Neural cell (in vitro differentiated cells): ENCODE data around the gene AOC2. TPM values are rescaled to one million over a fixed set of nuclear protein-coding genes. Genes with fewer than 3 reads are reported as not detected.
"Not testable (repeated sequence)": the region's sequence is repeated elsewhere in the genome, so short reads cannot be mapped to it uniquely, and the experiment has no call there.

Experiments used
- H2AFZ ChIP-seq: fragments of 200-600, 300-800 bp; sonication (generic), shearing (Covaris generic); 2 replicates; pipeline ENCODE4 v1.6.0; 2014; ENCODE audit warnings: low read depth, mild to moderate bottlenecking, antibody characterized with exemption, low read length, moderate library complexity
- H3F3A ChIP-seq: fragments of 200-600 bp; shearing (Covaris generic); 2 replicates; pipeline ENCODE4 v1.6.1; 2016; ENCODE audit warnings: mild to moderate bottlenecking, moderate library complexity, mixed read lengths, antibody characterized with exemption, low read length; ENCODE audit not compliant: insufficient read depth, poor library complexity, severe bottlenecking
- H3K27ac ChIP-seq: fragments of 200-600, 300-800 bp; sonication (generic), shearing (Covaris generic); 2 replicates; pipeline ENCODE4 v1.5.1; 2014; ENCODE audit warnings: mild to moderate bottlenecking, low read length, moderate library complexity
- H3K27me3 ChIP-seq: fragments of 300-800, 200-600 bp; sonication (generic), shearing (Covaris generic); 2 replicates; pipeline ENCODE4 v1.6.0; 2014; ENCODE audit warnings: mild to moderate bottlenecking, low read depth, low read length, moderate library complexity; ENCODE audit not compliant: insufficient read depth
- H3K36me3 ChIP-seq: fragments of 300-800, 200-600 bp; sonication (generic), shearing (Covaris generic); 2 replicates; pipeline ENCODE4 v1.5.1; 2014; ENCODE audit warnings: mild to moderate bottlenecking, antibody characterized with exemption, low read length, moderate library complexity; ENCODE audit not compliant: insufficient read depth
- H3K4me2 ChIP-seq: fragments of 300-800, 200-600 bp; sonication (generic), shearing (Covaris generic); 2 replicates; pipeline ENCODE4 v1.6.0; 2014; ENCODE audit warnings: mild to moderate bottlenecking, low read length
- H3K4me3 ChIP-seq: fragments of 300-800, 200-600 bp; sonication (generic), shearing (Covaris generic); 2 replicates; pipeline ENCODE4 v1.5.1; 2014; ENCODE audit warnings: mild to moderate bottlenecking, low read length, moderate library complexity
- H3K79me2 ChIP-seq: fragments of 200-600 bp; shearing (Covaris generic); replicated peaks from 2 replicates; pipeline ENCODE4 v1.6.0; 2014; ENCODE audit warnings: mild to moderate bottlenecking, low read length, moderate library complexity; ENCODE audit not compliant: insufficient read depth
- H3K9ac ChIP-seq: fragments of 300-800, 200-600 bp; sonication (generic), shearing (Covaris generic); 2 replicates; pipeline ENCODE4 v1.6.1; 2016; ENCODE audit warnings: mild to moderate bottlenecking, low read length, mixed read lengths
- H3K9me2 ChIP-seq: fragments of 200-600 bp; shearing (Covaris generic); 2 replicates; pipeline ENCODE4 v1.6.1; 2016; ENCODE audit warnings: mild to moderate bottlenecking, low read length, mixed read lengths; ENCODE audit not compliant: insufficient read depth
- H3K9me3 ChIP-seq: fragments of 200-600, 300-800 bp; sonication (generic), shearing (Covaris generic); 2 replicates; pipeline ENCODE4 v1.6.1; 2016; ENCODE audit warnings: mild to moderate bottlenecking, mixed run types, low read length, moderate library complexity, mixed read lengths
- H4K20me1 ChIP-seq: fragments of 200-600 bp; shearing (Covaris generic); 2 replicates; pipeline ENCODE4 v1.6.1; 2016; ENCODE audit warnings: mild to moderate bottlenecking, mixed run types; ENCODE audit not compliant: insufficient read depth
- EP300 ChIP-seq: fragments of 450-650 bp; conservative IDR thresholded peaks from 2 replicates; pipeline ENCODE4 v1.6.1; 2014; ENCODE audit warnings: antibody characterized with exemption, mild to moderate bottlenecking, moderate library complexity; ENCODE audit not compliant: poor library complexity, severe bottlenecking
- EZH2 ChIP-seq: fragments of 200-600, 300-800 bp; shearing (Covaris generic), sonication (generic); IDR thresholded peaks from 2 replicates; pipeline ENCODE4 v1.6.1; 2014; ENCODE audit warnings: antibody characterized with exemption, low read length, borderline replicate concordance, mild to moderate bottlenecking; ENCODE audit not compliant: insufficient read depth, poor library complexity, severe bottlenecking
- MXI1 ChIP-seq: fragments of 450-650 bp; conservative IDR thresholded peaks from 2 replicates; pipeline ENCODE4 v1.6.1; 2014; ENCODE audit warnings: antibody characterized with exemption, mild to moderate bottlenecking; ENCODE audit not compliant: poor library complexity, severe bottlenecking
- POLR2AphosphoS5 ChIP-seq: IDR thresholded peaks from 2 replicates; pipeline ENCODE4 v1.6.1; 2012
- RAD21 ChIP-seq: fragments of 450-650 bp; conservative IDR thresholded peaks from 2 replicates; pipeline ENCODE4 v1.6.1; 2014; ENCODE audit warnings: antibody characterized with exemption, mild to moderate bottlenecking, moderate library complexity
- REST ChIP-seq: IDR thresholded peaks from 2 replicates; pipeline ENCODE4 v1.6.1; 2012; ENCODE audit warnings: borderline replicate concordance
- SMC3 ChIP-seq: fragments of 450-650 bp; conservative IDR thresholded peaks from 2 replicates; pipeline ENCODE4 v1.6.1; 2014; ENCODE audit warnings: antibody characterized with exemption, mild to moderate bottlenecking, moderate library complexity; ENCODE audit not compliant: poor library complexity
- TAF1 ChIP-seq: IDR thresholded peaks from 2 replicates; pipeline ENCODE4 v1.6.1; 2012; ENCODE audit warnings: low read depth
- polyA plus RNA-seq: library from polyadenylated mRNA; depleted of rRNA; stranded (reverse); fragments of >200 nt; gene quantifications from 2 replicates; pipeline ENCODE4 v1.2.3, GENCODE V29; 2014
- TF ChIP-seq, protein P1 (sequence below): fragments of 450-650 bp; IDR thresholded peaks from 2 replicates; pipeline ENCODE4 v1.5.1; 2014; ENCODE audit warnings: antibody characterized with exemption, mild to moderate bottlenecking, moderate library complexity; ENCODE audit not compliant: poor library complexity, severe bottlenecking

The AOC2 gene
- polyA plus RNA-seq, 1 donor from 2014 or later, result 2.8 TPM

- not testable (repeated sequence) for H2AFZ ChIP-seq, H3K27ac ChIP-seq, H3K9me3 ChIP-seq, H3K36me3 ChIP-seq, H3K4me2 ChIP-seq, H3K9me2 ChIP-seq, H3K9ac ChIP-seq, H3F3A ChIP-seq, H3K79me2 ChIP-seq, H4K20me1 ChIP-seq, H3K4me3 ChIP-seq, H3K27me3 ChIP-seq
These were observed 12.1 kb downstream of the AOC2 start for GRCh38 chr17:42856516-42856915.

DNA sequence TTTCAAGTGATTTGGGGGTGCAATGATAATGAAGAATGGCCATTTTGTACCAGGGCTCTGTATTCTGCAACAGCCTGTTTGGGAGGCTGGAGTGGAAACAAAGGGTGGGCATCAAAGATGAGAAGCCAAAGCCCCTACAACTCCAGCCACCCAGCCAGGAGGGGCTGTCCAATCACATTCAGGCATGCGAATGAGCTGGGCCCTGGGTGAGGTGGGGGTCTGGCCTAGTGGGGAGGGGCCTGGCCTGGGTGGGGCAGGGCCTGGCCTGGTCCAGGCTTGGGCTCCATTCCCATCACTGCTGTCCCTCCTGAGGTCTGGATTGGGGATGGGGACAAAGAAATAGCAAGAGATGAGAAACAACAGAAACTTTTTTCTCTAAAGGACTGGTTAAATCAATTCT, 13.0 kb downstream of the AOC2 start:
- TF ChIP-seq RAD21 (no peak), EZH2 (no peak), REST (no peak), MXI1 (no peak), SMC3 (no peak), POLR2AphosphoS5 (no peak), EP300 (no peak), TAF1 (no peak)
- TF ChIP-seq, protein P1, sequence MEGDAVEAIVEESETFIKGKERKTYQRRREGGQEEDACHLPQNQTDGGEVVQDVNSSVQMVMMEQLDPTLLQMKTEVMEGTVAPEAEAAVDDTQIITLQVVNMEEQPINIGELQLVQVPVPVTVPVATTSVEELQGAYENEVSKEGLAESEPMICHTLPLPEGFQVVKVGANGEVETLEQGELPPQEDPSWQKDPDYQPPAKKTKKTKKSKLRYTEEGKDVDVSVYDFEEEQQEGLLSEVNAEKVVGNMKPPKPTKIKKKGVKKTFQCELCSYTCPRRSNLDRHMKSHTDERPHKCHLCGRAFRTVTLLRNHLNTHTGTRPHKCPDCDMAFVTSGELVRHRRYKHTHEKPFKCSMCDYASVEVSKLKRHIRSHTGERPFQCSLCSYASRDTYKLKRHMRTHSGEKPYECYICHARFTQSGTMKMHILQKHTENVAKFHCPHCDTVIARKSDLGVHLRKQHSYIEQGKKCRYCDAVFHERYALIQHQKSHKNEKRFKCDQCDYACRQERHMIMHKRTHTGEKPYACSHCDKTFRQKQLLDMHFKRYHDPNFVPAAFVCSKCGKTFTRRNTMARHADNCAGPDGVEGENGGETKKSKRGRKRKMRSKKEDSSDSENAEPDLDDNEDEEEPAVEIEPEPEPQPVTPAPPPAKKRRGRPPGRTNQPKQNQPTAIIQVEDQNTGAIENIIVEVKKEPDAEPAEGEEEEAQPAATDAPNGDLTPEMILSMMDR, result no peak
- no peak overlapping the region for H3K4me2 ChIP-seq
- no peaks in the 10 kb centered on the region for H3K9me2 ChIP-seq
- no peaks in the 10 kb centered on the region for H3K36me3 ChIP-seq
- no peaks in the 10 kb centered on the region for H3K27me3 ChIP-seq
- H2AFZ ChIP-seq, result no peak overlapping the region
- H3K9ac ChIP-seq, result no peak overlapping the region
- H3K79me2 ChIP-seq, result no peaks in the 10 kb centered on the region
- H3K27ac ChIP-seq, result no peak overlapping the region
- H3F3A ChIP-seq, result no peaks in the 10 kb centered on the region
- no peaks in the 10 kb centered on the region for H4K20me1 ChIP-seq
- no peak overlapping the region for H3K4me3 ChIP-seq
- no peaks in the 10 kb centered on the region for H3K9me3 ChIP-seq

- Histone ChIP-seq H3F3A (no peaks in the 10 kb centered on the region), H3K79me2 (no peaks in the 10 kb centered on the region), H3K27ac (no peak overlapping the region), H2AFZ (no peak overlapping the region), H3K36me3 (no peaks in the 10 kb centered on the region), H3K4me2 (no peak overlapping the region), H4K20me1 (no peaks in the 10 kb centered on the region), H3K9me3 (peaks cover 4% of the 10 kb centered on the region), H3K4me3 (no peak overlapping the region), H3K27me3 (no peaks in the 10 kb centered on the region), H3K9me2 (no peaks in the 10 kb centered on the region), H3K9ac (no peak overlapping the region)
- TF ChIP-seq EP300, result no peak
- TF ChIP-seq SMC3, result no peak
- no peak for TF ChIP-seq POLR2AphosphoS5
- no peak for TF ChIP-seq RAD21
- no peak for TF ChIP-seq MXI1
- TF ChIP-seq, protein P1, result no peak
- no peak for TF ChIP-seq EZH2
- no peak for TF ChIP-seq REST
- no peak for TF ChIP-seq TAF1
These were observed 21.3 kb downstream of the AOC2 start for GRCh38 chr17:42865638-42866094.
